ENCODE measurements around the gene UIMC1. TPM values are rescaled to one million over a fixed set of nuclear protein-coding genes. Genes with fewer than 3 reads are reported as not detected.
"Not testable (repeated sequence)": the region's sequence is repeated elsewhere in the genome, so short reads cannot be mapped to it uniquely, and the experiment has no call there.

Gene UIMC1
- total and polyA plus RNA-seq, 2 of the 4 experiments (the other 2 are of a cell fraction): 19.5 to 27.6 TPM

DNA sequence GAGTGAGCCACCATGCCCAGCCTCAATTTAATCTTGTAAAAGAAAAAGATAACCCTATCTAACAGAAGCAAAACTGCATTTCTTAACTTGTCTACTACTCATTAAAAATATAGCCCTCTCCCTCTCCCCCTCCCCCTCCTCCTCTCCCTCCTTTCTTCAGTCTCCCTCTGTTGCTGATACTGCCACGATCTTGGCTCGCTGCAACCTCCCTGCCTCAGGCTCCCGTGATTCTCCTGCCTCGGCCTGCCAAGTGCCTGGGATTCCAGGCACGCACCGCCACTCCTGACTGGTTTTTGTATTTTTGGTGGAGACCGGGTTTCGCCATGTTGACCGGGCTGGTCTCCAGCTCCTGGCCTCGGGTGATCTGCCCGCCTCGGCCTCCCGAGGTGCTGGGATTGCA is 23.5 kb downstream of the UIMC1 start:
- in situ Hi-C loops (cut with MboI; ENCODE audit: low sequenced_read_pairs); H3K9me1 ChIP-seq (ENCODE audit: insufficient read depth, low read length); H3K9ac ChIP-seq (ENCODE audit: low read depth, low read length); POLR2A ChIA-PET (ENCODE audit: unreplicated experiment); CTCF ChIA-PET; H3K4me2 ChIP-seq (ENCODE audit: low read depth, low read length); H4K91ac ChIP-seq (ENCODE audit: insufficient read depth, low read depth, low read length); H3K23ac ChIP-seq (ENCODE audit: low read depth, low read length); H3K56ac ChIP-seq (ENCODE audit: extremely low read depth, insufficient read depth, low read length); H3K4me1 ChIP-seq (ENCODE audit: control insufficient read depth, insufficient read depth, low read length); DNase-seq; H3K27me3 ChIP-seq (ENCODE audit: control insufficient read depth, insufficient read depth, low read length); intact Hi-C loops (cut with micrococcal nuclease); H3K4me3 ChIP-seq (ENCODE audit: insufficient read depth, low read depth, low read length); H4K5ac ChIP-seq (ENCODE audit: low read depth, low read length); H4K8ac ChIP-seq (ENCODE audit: low read depth in 2 of 2, low read length in 2 of 2); H3K4ac ChIP-seq (ENCODE audit: low read depth, low read length); H2BK15ac ChIP-seq (ENCODE audit: low read depth, low read length); H2BK120ac ChIP-seq (ENCODE audit: low read depth, low read length); dilution Hi-C loops (cut with HindIII; ENCODE audit: low sequenced_read_pairs, unreplicated experiment); H3K27ac ChIP-seq (ENCODE audit: insufficient read depth, low read length); H2BK5ac ChIP-seq (ENCODE audit: low read depth, low read length, poor library complexity, severe bottlenecking); H2AFZ ChIP-seq (replicated peaks; ENCODE audit: low read length, poor library complexity); H2AK9ac ChIP-seq (replicated peaks; ENCODE audit: low read depth, low read length, poor library complexity); H3K14ac ChIP-seq (replicated peaks; ENCODE audit: low read depth, low read length); BruUV-seq (replicated peaks); ATAC-seq (ENCODE audit: low read depth); H2BK20ac ChIP-seq (ENCODE audit: low read depth, low read length); H3K18ac ChIP-seq (ENCODE audit: low read depth, low read length); H3K9me3 ChIP-seq (ENCODE audit: control insufficient read depth, insufficient read depth, low read length); H2AK5ac ChIP-seq (ENCODE audit: low read depth, low read length): not testable (repeated sequence)
- WGBS, 2 experiments (ENCODE audit: extremely low coverage in 2 of 2, insufficient read length in 1 of 2): no CpG with 5 or more reads among the region's 13 CpGs
- peaks cover 14% of the 10 kb centered on the region for H3K36me3 ChIP-seq (ENCODE audit: control insufficient read depth, insufficient read depth, low read length)
- peaks cover 27% of the 10 kb centered on the region for H4K20me1 ChIP-seq (ENCODE audit: insufficient read depth, low read length)
- H3K79me1 ChIP-seq (ENCODE audit: low read depth in 1 of 2, low read length in 2 of 2): peaks cover 12 to 51% of the 10 kb centered on the region in 2 experiments

All from IMR-90 (cell line).